ENCODE data around the gene DCP1A. TPM values are rescaled to one million over a fixed set of nuclear protein-coding genes. Genes with fewer than 3 reads are reported as not detected.
"Not testable (repeated sequence)": the region's sequence is repeated elsewhere in the genome, so short reads cannot be mapped to it uniquely, and the experiment has no call there.

The DCP1A gene
- total RNA-seq, 2 experiments from 2014 or later: 21.8 to 23.2 TPM

GRCh38 chr3:53377794-53378193, 30.5 kb upstream of the DCP1A start:
- Histone ChIP-seq H3K4me1 (ENCODE audit: insufficient read depth, low read length, poor library complexity, severe bottlenecking) (no peaks in the 10 kb centered on the region), H3K9me3 (ENCODE audit: low read length) (no peaks in the 10 kb centered on the region), H3K4me3 (ENCODE audit: low read depth, low read length, poor library complexity, severe bottlenecking) (no peak overlapping the region), H3K27ac (ENCODE audit: low read depth, low read length, poor library complexity, severe bottlenecking) (no peak overlapping the region), H3K36me3 (ENCODE audit: insufficient read depth, low read length) (no peaks in the 10 kb centered on the region), H3K9me2 (ENCODE audit: insufficient read depth, low read length) (no peaks in the 10 kb centered on the region), H4K20me1 (ENCODE audit: insufficient read depth, low read length) (no peaks in the 10 kb centered on the region), H2AFZ (ENCODE audit: low read length) (no peak overlapping the region), H3K4me2 (ENCODE audit: low read length) (no peak overlapping the region), H3K79me2 (ENCODE audit: insufficient read depth, low read depth, low read length) (no peaks in the 10 kb centered on the region)
- intact Hi-C loops (cut with micrococcal nuclease; ENCODE audit: unreplicated experiment): loop anchor here (10.0 kb wide), 2 partner anchors 137 to 557 kb away; no protein-coding TSS in a partner anchor
- TF ChIP-seq CTCF (conservative IDR thresholded peaks at IDR 0.05; ENCODE audit: low read length): no peak
- no peak for TF ChIP-seq EZH2phosphoT487 (IDR thresholded peaks at IDR 0.05; ENCODE audit: borderline replicate concordance, low read depth, low read length)
- BruUV-seq (replicated peaks): no TSS peak
- ChIA-PET CTCF (ENCODE audit: unreplicated experiment) (no interaction called here), POLR2A (no interaction called here)
- DNase-seq (ENCODE audit: low spot score): no peak

- intact Hi-C loops (cut with micrococcal nuclease; ENCODE audit: unreplicated experiment): loop anchor here (10.0 kb wide), 2 partner anchors 138 to 558 kb away; no protein-coding TSS in a partner anchor
- TF ChIP-seq CTCF (conservative IDR thresholded peaks at IDR 0.05; ENCODE audit: low read length) (no peak), EZH2phosphoT487 (IDR thresholded peaks at IDR 0.05; ENCODE audit: borderline replicate concordance, low read depth, low read length) (no peak)
- DNase-seq (ENCODE audit: low spot score): no peak
- POLR2A ChIA-PET: no interaction called here
- Histone ChIP-seq H3K36me3 (ENCODE audit: insufficient read depth, low read length) (no peaks in the 10 kb centered on the region), H2AFZ (ENCODE audit: low read length) (no peak overlapping the region), H3K4me1 (ENCODE audit: insufficient read depth, low read length, poor library complexity, severe bottlenecking) (no peaks in the 10 kb centered on the region), H3K4me3 (ENCODE audit: low read depth, low read length, poor library complexity, severe bottlenecking) (no peak overlapping the region), H4K20me1 (ENCODE audit: insufficient read depth, low read length) (no peaks in the 10 kb centered on the region), H3K79me2 (ENCODE audit: insufficient read depth, low read depth, low read length) (no peaks in the 10 kb centered on the region), H3K4me2 (ENCODE audit: low read length) (no peak overlapping the region), H3K27ac (ENCODE audit: low read depth, low read length, poor library complexity, severe bottlenecking) (no peak overlapping the region), H3K9me2 (ENCODE audit: insufficient read depth, low read length) (no peaks in the 10 kb centered on the region), H3K9me3 (ENCODE audit: low read length) (no peaks in the 10 kb centered on the region)
- CTCF ChIA-PET (ENCODE audit: unreplicated experiment): no interaction called here
- BruUV-seq (replicated peaks): no TSS peak
These were observed 29.3 kb upstream of the DCP1A start for GRCh38 chr3:53376679-53377078.

- Histone ChIP-seq H3K9me3 (ENCODE audit: low read length) (no peaks in the 10 kb centered on the region), H3K27ac (ENCODE audit: low read depth, low read length, poor library complexity, severe bottlenecking) (no peak overlapping the region), H3K4me2 (ENCODE audit: low read length) (no peak overlapping the region), H3K4me1 (ENCODE audit: insufficient read depth, low read length, poor library complexity, severe bottlenecking) (no peaks in the 10 kb centered on the region), H4K20me1 (ENCODE audit: insufficient read depth, low read length) (no peaks in the 10 kb centered on the region), H3K79me2 (ENCODE audit: insufficient read depth, low read depth, low read length) (no peaks in the 10 kb centered on the region), H3K4me3 (ENCODE audit: low read depth, low read length, poor library complexity, severe bottlenecking) (no peak overlapping the region), H2AFZ (ENCODE audit: low read length) (no peak overlapping the region), H3K9me2 (ENCODE audit: insufficient read depth, low read length) (no peaks in the 10 kb centered on the region), H3K36me3 (ENCODE audit: insufficient read depth, low read length) (no peaks in the 10 kb centered on the region)
- peak; percentile 61 for DNase-seq (ENCODE audit: low spot score)
- POLR2A ChIA-PET: interaction anchor here (0.7 kb wide), 1 partner anchor 76 kb away, joined by 3 read pairs; no protein-coding TSS in a partner anchor
- BruUV-seq (replicated peaks): no TSS peak
- no peak for TF ChIP-seq EZH2phosphoT487 (IDR thresholded peaks at IDR 0.05; ENCODE audit: borderline replicate concordance, low read depth, low read length)
- TF ChIP-seq CTCF (conservative IDR thresholded peaks at IDR 0.05; ENCODE audit: low read length): peak; percentile 90
- intact Hi-C loops (cut with micrococcal nuclease; ENCODE audit: unreplicated experiment): loop anchor here (2.0 to 10.0 kb wide), 3 partner anchors 140 to 560 kb away; no protein-coding TSS in a partner anchor
- CTCF ChIA-PET (ENCODE audit: unreplicated experiment): no interaction called here
These were observed 27.7 kb upstream of the DCP1A start for GRCh38 chr3:53375019-53375418.

GRCh38 chr3:53370719-53371118, 23.4 kb upstream of the DCP1A start:
- H3K4me2 ChIP-seq (ENCODE audit: low read length); H2AFZ ChIP-seq (ENCODE audit: low read length); H3K79me2 ChIP-seq (ENCODE audit: insufficient read depth, low read depth, low read length); H3K27ac ChIP-seq (ENCODE audit: low read depth, low read length, poor library complexity, severe bottlenecking); DNase-seq (ENCODE audit: low spot score); H3K36me3 ChIP-seq (ENCODE audit: insufficient read depth, low read length); CTCF ChIA-PET (ENCODE audit: unreplicated experiment); H4K20me1 ChIP-seq (ENCODE audit: insufficient read depth, low read length); POLR2A ChIA-PET; H3K9me2 ChIP-seq (ENCODE audit: insufficient read depth, low read length); H3K4me1 ChIP-seq (ENCODE audit: insufficient read depth, low read length, poor library complexity, severe bottlenecking); H3K4me3 ChIP-seq (ENCODE audit: low read depth, low read length, poor library complexity, severe bottlenecking); BruUV-seq (replicated peaks); H3K9me3 ChIP-seq (ENCODE audit: low read length): not testable (repeated sequence)
- intact Hi-C loops (cut with micrococcal nuclease; ENCODE audit: unreplicated experiment): loop anchor here (10.0 kb wide), 2 partner anchors 144 to 564 kb away; no protein-coding TSS in a partner anchor

Data from OCI-LY7 (cell line).